Measurements from ENCODE around the gene OSBP2.

Gene OSBP2

GRCh38 chr22:30743257-30744020 is 48.8 kb downstream of the OSBP2 start:
- H3K4me3 ChIP-seq, result no peak overlapping the region
- DNase-seq (ENCODE audit: low spot score in 2 of 2), result no peak
- H3K4me1 ChIP-seq, result no peaks in the 10 kb centered on the region
- H3K27me3 ChIP-seq (ENCODE audit: low read depth), result no peaks in the 10 kb centered on the region
- no peaks in the 10 kb centered on the region for H3K9me3 ChIP-seq
- H3K36me3 ChIP-seq (replicated peaks), result no peaks in the 10 kb centered on the region
- in situ Hi-C loops (cut with MboI; ENCODE audit: low sequenced_read_pairs), result no loop called here

GRCh38 chr22:30744224-30744623 is 49.5 kb downstream of the OSBP2 start:
- DNase-seq (ENCODE audit: low spot score in 2 of 2), result no peak
- H3K36me3 ChIP-seq (replicated peaks), result no peaks in the 10 kb centered on the region
- no peak overlapping the region for H3K4me3 ChIP-seq
- H3K27me3 ChIP-seq (ENCODE audit: low read depth), result no peaks in the 10 kb centered on the region
- H3K4me1 ChIP-seq, result no peaks in the 10 kb centered on the region
- H3K9me3 ChIP-seq, result no peaks in the 10 kb centered on the region
- in situ Hi-C loops (cut with MboI; ENCODE audit: low sequenced_read_pairs), result no loop called here

GRCh38 chr22:30747493-30747892 is 52.8 kb downstream of the OSBP2 start:
- H3K27me3 ChIP-seq (ENCODE audit: low read depth), result no peaks in the 10 kb centered on the region
- H3K36me3 ChIP-seq (replicated peaks), result no peaks in the 10 kb centered on the region
- H3K4me1 ChIP-seq, result no peaks in the 10 kb centered on the region
- in situ Hi-C loops (cut with MboI; ENCODE audit: low sequenced_read_pairs), result no loop called here
- H3K4me3 ChIP-seq, result no peak overlapping the region
- no peak for DNase-seq (ENCODE audit: low spot score in 2 of 2)
- H3K9me3 ChIP-seq, result no peaks in the 10 kb centered on the region

- DNase-seq (ENCODE audit: low spot score in 2 of 2), result no peak
- Histone ChIP-seq H3K36me3 (replicated peaks) (no peaks in the 10 kb centered on the region), H3K4me1 (no peaks in the 10 kb centered on the region), H3K27me3 (ENCODE audit: low read depth) (no peaks in the 10 kb centered on the region), H3K4me3 (no peak overlapping the region), H3K9me3 (no peaks in the 10 kb centered on the region)
- in situ Hi-C loops (cut with MboI; ENCODE audit: low sequenced_read_pairs), result no loop called here
Observed at GRCh38 chr22:30749272-30749671, 54.6 kb downstream of the OSBP2 start.

GRCh38 chr22:30749849-30750248 is 55.2 kb downstream of the OSBP2 start:
- no peak for DNase-seq (ENCODE audit: low spot score in 2 of 2)
- Histone ChIP-seq H3K4me1 (no peaks in the 10 kb centered on the region), H3K36me3 (replicated peaks) (no peaks in the 10 kb centered on the region), H3K9me3 (no peaks in the 10 kb centered on the region), H3K4me3 (no peak overlapping the region), H3K27me3 (ENCODE audit: low read depth) (no peaks in the 10 kb centered on the region)
- in situ Hi-C loops (cut with MboI; ENCODE audit: low sequenced_read_pairs), result loop anchor here (10.0 kb wide), 1 partner anchor 395 kb away; the partner anchor contains the start of gene PLA2G3

- in situ Hi-C loops (cut with MboI; ENCODE audit: low sequenced_read_pairs), result loop anchor here (10.0 kb wide), 1 partner anchor 393 kb away; the partner anchor contains the start of gene PLA2G3
- H3K4me1 ChIP-seq, result no peaks in the 10 kb centered on the region
Observed at GRCh38 chr22:30751529-30751928, 56.9 kb downstream of the OSBP2 start.

GRCh38 chr22:30752771-30753170 is 58.1 kb downstream of the OSBP2 start:
- Histone ChIP-seq H3K4me3 (no peak overlapping the region), H3K9me3 (no peaks in the 10 kb centered on the region), H3K27me3 (ENCODE audit: low read depth) (no peaks in the 10 kb centered on the region), H3K4me1 (no peaks in the 10 kb centered on the region), H3K36me3 (replicated peaks) (no peaks in the 10 kb centered on the region)
- no peak for DNase-seq (ENCODE audit: low spot score in 2 of 2)
- in situ Hi-C loops (cut with MboI; ENCODE audit: low sequenced_read_pairs), result loop anchor here (10.0 kb wide), 1 partner anchor 392 kb away; the partner anchor contains the start of gene PLA2G3

More at GRCh38 chr22:30751529-30751928, 56.9 kb downstream of the OSBP2 start:
- no peak overlapping the region for H3K4me3 ChIP-seq
- H3K27me3 ChIP-seq (ENCODE audit: low read depth), result no peaks in the 10 kb centered on the region
- no peaks in the 10 kb centered on the region for H3K36me3 ChIP-seq (replicated peaks)
- H3K9me3 ChIP-seq, result no peaks in the 10 kb centered on the region
- DNase-seq (ENCODE audit: low spot score in 2 of 2), result no peak

- H3K4me1 ChIP-seq, result no peaks in the 10 kb centered on the region
- H3K36me3 ChIP-seq (replicated peaks), result no peaks in the 10 kb centered on the region
- no peak for DNase-seq (ENCODE audit: low spot score in 2 of 2)
- no peaks in the 10 kb centered on the region for H3K27me3 ChIP-seq (ENCODE audit: low read depth)
- H3K9me3 ChIP-seq, result no peaks in the 10 kb centered on the region
- in situ Hi-C loops (cut with MboI; ENCODE audit: low sequenced_read_pairs), result loop anchor here (10.0 kb wide), 1 partner anchor 391 kb away; the partner anchor contains the start of gene PLA2G3
- H3K4me3 ChIP-seq, result no peak overlapping the region
Observed at GRCh38 chr22:30753701-30754100, 59.0 kb downstream of the OSBP2 start.

- no peak overlapping the region for H3K4me3 ChIP-seq
- in situ Hi-C loops (cut with MboI; ENCODE audit: low sequenced_read_pairs), result loop anchor here (10.0 kb wide), 1 partner anchor 390 kb away; the partner anchor contains the start of gene PLA2G3
- H3K9me3 ChIP-seq, result no peaks in the 10 kb centered on the region
- no peaks in the 10 kb centered on the region for H3K4me1 ChIP-seq
- H3K27me3 ChIP-seq (ENCODE audit: low read depth), result no peaks in the 10 kb centered on the region
- no peaks in the 10 kb centered on the region for H3K36me3 ChIP-seq (replicated peaks)
- DNase-seq (ENCODE audit: low spot score in 2 of 2), result no peak
Observed at GRCh38 chr22:30754521-30754920, 59.8 kb downstream of the OSBP2 start.

GRCh38 chr22:30754971-30755758 is 60.5 kb downstream of the OSBP2 start:
- Histone ChIP-seq H3K9me3 (no peaks in the 10 kb centered on the region), H3K36me3 (replicated peaks) (no peaks in the 10 kb centered on the region), H3K4me3 (no peak overlapping the region), H3K4me1 (no peaks in the 10 kb centered on the region), H3K27me3 (ENCODE audit: low read depth) (no peaks in the 10 kb centered on the region)
- in situ Hi-C loops (cut with MboI; ENCODE audit: low sequenced_read_pairs), result loop anchor here (10.0 kb wide), 1 partner anchor 390 kb away; the partner anchor contains the start of gene PLA2G3
- peak; percentile 12 to 32 for DNase-seq (ENCODE audit: low spot score in 2 of 2)

GRCh38 chr22:30755759-30756124 is 61.1 kb downstream of the OSBP2 start:
- Histone ChIP-seq H3K9me3 (no peaks in the 10 kb centered on the region), H3K4me1 (no peaks in the 10 kb centered on the region), H3K4me3 (no peak overlapping the region), H3K36me3 (replicated peaks) (no peaks in the 10 kb centered on the region), H3K27me3 (ENCODE audit: low read depth) (no peaks in the 10 kb centered on the region)
- no peak for DNase-seq (ENCODE audit: low spot score in 2 of 2)
- in situ Hi-C loops (cut with MboI; ENCODE audit: low sequenced_read_pairs), result loop anchor here (10.0 kb wide), 1 partner anchor 389 kb away; the partner anchor contains the start of gene PLA2G3

GRCh38 chr22:30763815-30764673 is 69.4 kb downstream of the OSBP2 start:
- no peaks in the 10 kb centered on the region for H3K27me3 ChIP-seq (ENCODE audit: low read depth)
- no peak overlapping the region for H3K4me3 ChIP-seq
- no peaks in the 10 kb centered on the region for H3K4me1 ChIP-seq
- H3K9me3 ChIP-seq, result no peaks in the 10 kb centered on the region
- no peaks in the 10 kb centered on the region for H3K36me3 ChIP-seq (replicated peaks)
- peak; percentile 65 to 68 for DNase-seq (ENCODE audit: low spot score in 2 of 2)
- in situ Hi-C loops (cut with MboI; ENCODE audit: low sequenced_read_pairs), result loop anchor here (10.0 kb wide), 1 partner anchor 161 kb away; no protein-coding TSS in a partner anchor

GRCh38 chr22:30767661-30768060 is 73.0 kb downstream of the OSBP2 start:
- Histone ChIP-seq H3K4me1 (no peaks in the 10 kb centered on the region), H3K4me3 (no peak overlapping the region), H3K36me3 (replicated peaks) (no peaks in the 10 kb centered on the region), H3K9me3 (no peaks in the 10 kb centered on the region), H3K27me3 (ENCODE audit: low read depth) (no peaks in the 10 kb centered on the region)
- DNase-seq (ENCODE audit: low spot score in 2 of 2), result no peak
- in situ Hi-C loops (cut with MboI; ENCODE audit: low sequenced_read_pairs), result loop anchor here (10.0 kb wide), 1 partner anchor 157 kb away; no protein-coding TSS in a partner anchor
